H1 (cell line): ENCODE measurements around the gene MUC4. TPM values are rescaled to one million over a fixed set of nuclear protein-coding genes. Genes with fewer than 3 reads are reported as not detected.
"Not testable (repeated sequence)": the region's sequence is repeated elsewhere in the genome, so short reads cannot be mapped to it uniquely, and the experiment has no call there.

Experiments
- CTCF ChIA-PET: fragments of 300-600 bp; sonication (Branson Sonifier 250); formaldehyde crosslinking; loops from one replicate; lab custom pipeline; 2021; ENCODE audit not compliant: partially characterized antibody; lab: Charles Lee
- POLR2A ChIA-PET: fragments of 300-600 bp; sonication (Branson Sonifier 250); formaldehyde crosslinking; loops from one replicate; lab custom pipeline; 2021; ENCODE audit warnings: inconsistent platforms; ENCODE audit not compliant: partially characterized antibody; lab: Charles Lee
- DNase-seq, 2 experiments: peaks; one replicate each; pipeline versions ENCODE4 v3.0.0 to v3.0.0-alpha.2; 2010 to 2022; ENCODE audit warnings: low spot score in 2 of 2, low read depth in 1 of 2, mixed read lengths in 1 of 2
- FAIRE-seq: peaks from 2 replicates; lab custom pipeline; 2011; peaks lifted over from hg19 to GRCh38; lab: Jason Lieb, UNC
- H2AFZ ChIP-seq: 2 replicates; pipeline ENCODE4 v1.8.1; 2012; ENCODE audit warnings: low read length, inconsistent platforms
- H2AK5ac ChIP-seq: 2 replicates; pipeline ENCODE4 v1.6.1; 2013; ENCODE audit warnings: low read depth, low read length
- H2BK120ac ChIP-seq: replicated peaks from 2 replicates; pipeline ENCODE3; 2013; ENCODE audit warnings: low read depth, low read length, inconsistent platforms
- H2BK12ac ChIP-seq: 2 replicates; pipeline ENCODE4 v1.6.1; 2013; ENCODE audit warnings: low read depth, low read length
- H2BK15ac ChIP-seq: 2 replicates; pipeline ENCODE4 v1.6.1; 2013; ENCODE audit warnings: low read length
- H2BK20ac ChIP-seq: 2 replicates; pipeline ENCODE4 v1.6.1; 2013; ENCODE audit warnings: low read length
- H2BK5ac ChIP-seq: 2 replicates; pipeline ENCODE4 v1.6.1; 2013; ENCODE audit warnings: low read depth, low read length
- H3K14ac ChIP-seq: 2 replicates; pipeline ENCODE4 v1.6.1; 2013; ENCODE audit warnings: inconsistent platforms; ENCODE audit not compliant: insufficient read length
- H3K18ac ChIP-seq: 2 replicates; pipeline ENCODE4 v1.6.1; 2013; ENCODE audit warnings: low read length; ENCODE audit errors: extremely low read depth
- H3K23ac ChIP-seq: 2 replicates; pipeline ENCODE4 v1.6.1; 2013; ENCODE audit warnings: inconsistent platforms; ENCODE audit not compliant: insufficient read length
- H3K23me2 ChIP-seq: 2 replicates; pipeline ENCODE4 v1.6.1; 2013; ENCODE audit warnings: low read depth, low read length
- H3K27ac ChIP-seq: 2 replicates; pipeline ENCODE4 v1.6.1; 2011; ENCODE audit warnings: low read depth, low read length, inconsistent platforms
- H3K27me3 ChIP-seq, 4 experiments: replicated peaks in 1 of 4; 1 replicate in 1 of 4; 2 replicates in 3 of 4; pipeline versions ENCODE4 v1.6.1 to v1.8.1; 2011 to 2013; ENCODE audit warnings: low read length in 3 of 4, mild to moderate bottlenecking in 3 of 4, inconsistent platforms in 2 of 4, mixed read lengths in 2 of 4, moderate library complexity in 1 of 4; ENCODE audit not compliant: control insufficient read depth in 3 of 4, insufficient read depth in 3 of 4; ENCODE audit errors: extremely low read depth in 1 of 4
- H3K36me3 ChIP-seq, 4 experiments: 2 replicates each; pipeline versions ENCODE4 v1.6.1 to v1.8.1; 2011 to 2013; ENCODE audit warnings: mild to moderate bottlenecking in 4 of 4, low read length in 3 of 4, moderate library complexity in 2 of 4, control low read depth in 1 of 4, inconsistent platforms in 1 of 4; ENCODE audit not compliant: insufficient read depth in 4 of 4, control insufficient read depth in 2 of 4
- H3K4ac ChIP-seq: replicated peaks from 2 replicates; pipeline ENCODE3; 2013; ENCODE audit warnings: low read length, low read depth, mixed read lengths, inconsistent platforms; ENCODE audit not compliant: insufficient read length
- H3K4me1 ChIP-seq, 4 experiments: replicated peaks in 1 of 4; 1 replicate in 1 of 4; 2 replicates in 3 of 4; pipeline versions ENCODE4 v1.6.1 to v1.8.1; 2011 to 2013; ENCODE audit warnings: low read length in 3 of 4, inconsistent platforms in 2 of 4, mixed read lengths in 1 of 4; ENCODE audit not compliant: insufficient read depth in 4 of 4, control insufficient read depth in 3 of 4
- H3K4me2 ChIP-seq, 2 experiments: 2 replicates each; pipeline versions ENCODE4 v1.6.1 to v1.8.1; 2011 to 2013; ENCODE audit warnings: low read depth in 2 of 2, low read length in 2 of 2, control low read depth in 1 of 2, inconsistent platforms in 1 of 2, mild to moderate bottlenecking in 1 of 2; ENCODE audit not compliant: insufficient read depth in 1 of 2
- H3K4me3 ChIP-seq, 4 experiments: fragments of 200-600, 300-600 bp in 1 of 4; sonication (generic), shearing (Covaris generic), sonication (Bioruptor Twin) in 1 of 4; 2 replicates each; pipeline versions ENCODE4 v1.5.1 to v1.8.1; 2011 to 2016; ENCODE audit warnings: low read length in 4 of 4, low read depth in 3 of 4, control low read depth in 2 of 4, inconsistent platforms in 2 of 4, mild to moderate bottlenecking in 2 of 4, mixed read lengths in 1 of 4, moderate library complexity in 1 of 4; ENCODE audit not compliant: insufficient read depth in 2 of 4; ENCODE audit errors: extremely low read depth in 1 of 4
- H3K56ac ChIP-seq: replicated peaks from 2 replicates; pipeline ENCODE3; 2013; ENCODE audit warnings: low read depth, mild to moderate bottlenecking, mixed read lengths, low read length, inconsistent platforms; ENCODE audit not compliant: insufficient read length
- H3K79me1 ChIP-seq: 2 replicates; pipeline ENCODE4 v1.6.1; 2013; ENCODE audit warnings: low read depth, low read length, control low read depth
- H3K79me2 ChIP-seq, 2 experiments: 2 replicates each; pipeline versions ENCODE4 v1.6.1 to v1.8.1; 2012 to 2013; ENCODE audit warnings: low read length in 2 of 2, mild to moderate bottlenecking in 2 of 2, inconsistent platforms in 1 of 2; ENCODE audit not compliant: insufficient read depth in 2 of 2, control insufficient read depth in 1 of 2
- H3K9ac ChIP-seq, 4 experiments: replicated peaks in 1 of 4; 1 replicate in 1 of 4; 2 replicates in 3 of 4; pipeline versions ENCODE4 v1.6.1 to v1.8.1; 2011 to 2013; ENCODE audit warnings: low read depth in 3 of 4, low read length in 3 of 4, control low read depth in 2 of 4, mild to moderate bottlenecking in 2 of 4, moderate library complexity in 2 of 4, inconsistent platforms in 1 of 4; ENCODE audit errors: extremely low read depth in 1 of 4
- H3K9me3 ChIP-seq, 2 experiments: 2 replicates each; pipeline versions ENCODE4 v1.6.1 to v1.8.1; 2012 to 2013; ENCODE audit warnings: mild to moderate bottlenecking in 2 of 2, moderate library complexity in 2 of 2, control low read depth in 1 of 2, inconsistent platforms in 1 of 2, low read depth in 1 of 2, low read length in 1 of 2, mixed read lengths in 1 of 2; ENCODE audit not compliant: insufficient read depth in 2 of 2
- H4K20me1 ChIP-seq, 2 experiments: replicated peaks in 1 of 2; 2 replicates each; pipeline versions ENCODE3 to v1.8.1; 2011 to 2013; ENCODE audit warnings: inconsistent platforms in 2 of 2, low read length in 2 of 2, mild to moderate bottlenecking in 1 of 2; ENCODE audit not compliant: insufficient read depth in 2 of 2, control insufficient read depth in 1 of 2
- H4K5ac ChIP-seq: 2 replicates; pipeline ENCODE4 v1.6.1; 2013; ENCODE audit warnings: low read length, low read depth, mixed read lengths, inconsistent platforms; ENCODE audit not compliant: insufficient read length
- H4K8ac ChIP-seq: 2 replicates; pipeline ENCODE4 v1.8.0; 2013; ENCODE audit warnings: mild to moderate bottlenecking, moderate library complexity, low read length, inconsistent platforms; ENCODE audit not compliant: insufficient read depth; ENCODE audit errors: extremely low read depth
- H4K91ac ChIP-seq: replicated peaks from 2 replicates; pipeline ENCODE3; 2013; ENCODE audit warnings: low read length, mixed read lengths, inconsistent platforms; ENCODE audit not compliant: insufficient read length
- WGBS, 2 experiments: shearing (Covaris generic) in 1 of 2; methylation state at CpG; one replicate each; pipeline versions ENCODE4 v1.1.6 to v1.1.7; 2013 to 2015; ENCODE audit warnings: low lambda C conversion rate in 2 of 2, mixed read lengths in 2 of 2, inconsistent platforms in 1 of 2, low coverage in 1 of 2, missing lambda C conversion rate in 1 of 2; ENCODE audit not compliant: insufficient replicate concordance in 2 of 2, insufficient coverage in 1 of 2, insufficient read length in 1 of 2; ENCODE audit errors: extremely low coverage in 1 of 2, missing lambda C conversion rate in 1 of 2; 5-methylcytosine and 5-hydroxymethylcytosine counted together
- polyA plus RNA-seq, 7 experiments: library from polyadenylated mRNA; depleted of rRNA in 3 of 7; stranded (reverse) in 5 of 7; unstranded in 2 of 7; fragments of >200 nt in 5 of 7; fragments of 200-250 nt in 2 of 7; gene quantifications; 1 replicate in 5 of 7; 2 replicates in 1 of 7; 4 replicates in 1 of 7; pipeline versions ENCODE4 v1.2.1 to v1.2.3, GENCODE V29; 2011 to 2013; ENCODE audit warnings: missing spikeins in 2 of 7, mixed read lengths in 2 of 7
- total RNA-seq: library from RNA; stranded (reverse); fragmentation: NEBNext Ultra II Directional; extraction: Animal tissue kit (Norgen Biotek cat#: 25700); gene quantifications from 2 replicates; pipeline ENCODE4 v1.2.1, GENCODE V29; 2021

Gene MUC4
- total and polyA plus RNA-seq, 2 of the 8 experiments (the other 6 are each of a cell fraction or from before 2014, with no cell fraction given) = 0.89 to 2.0 TPM

DNA sequence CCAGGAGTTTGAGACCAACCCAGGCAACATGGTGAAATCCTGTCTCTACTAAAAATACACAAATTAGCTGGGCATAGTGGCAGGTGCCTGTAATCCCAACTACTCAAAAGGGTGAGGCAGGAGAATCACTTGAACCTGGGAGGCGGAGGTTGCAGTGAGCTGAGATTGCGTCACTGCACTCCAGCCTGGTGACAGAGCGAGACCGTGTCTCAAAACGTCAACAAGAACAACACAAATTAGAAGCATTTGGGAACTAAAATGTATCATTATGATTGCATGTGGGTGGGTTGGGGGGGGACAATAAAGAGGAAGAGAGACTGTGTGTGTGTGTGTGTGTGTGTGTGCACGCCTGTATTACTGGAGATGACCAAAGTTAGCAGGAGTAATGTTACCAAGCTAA, 73.9 kb downstream of the MUC4 start:
- H3K79me1 ChIP-seq, H3K27ac ChIP-seq, H3K56ac ChIP-seq, H3K4ac ChIP-seq, H3K18ac ChIP-seq, H3K4me3 ChIP-seq, H3K9ac ChIP-seq, H3K79me2 ChIP-seq, H2BK120ac ChIP-seq, H3K4me1 ChIP-seq, H4K91ac ChIP-seq, H3K23me2 ChIP-seq, H3K4me2 ChIP-seq, FAIRE-seq, H2BK12ac ChIP-seq, H3K36me3 ChIP-seq, H4K20me1 ChIP-seq, H2BK20ac ChIP-seq, H2AK5ac ChIP-seq, H3K14ac ChIP-seq, H4K8ac ChIP-seq, H3K9me3 ChIP-seq, H2AFZ ChIP-seq, DNase-seq, H4K5ac ChIP-seq, H3K23ac ChIP-seq, H2BK5ac ChIP-seq, H3K27me3 ChIP-seq, H2BK15ac ChIP-seq: not testable (repeated sequence)
- CTCF ChIA-PET = interaction anchor here (0.6 to 5.2 kb wide), 12 partner anchors 8 to 463 kb away, joined by 3 to 21 read pairs (median 3); no protein-coding TSS in a partner anchor
- WGBS, 2 experiments = 82% methylated on average over 5 of the region's 6 CpGs; no CpG with 5 or more reads in 1 of the 2 experiments
- POLR2A ChIA-PET = interaction anchor here (0.8 to 1.5 kb wide), 3 partner anchors 9 to 68 kb away, joined by 3 to 7 read pairs (median 3); no protein-coding TSS in a partner anchor
